Globus pallidus (tissue), 1 donor: ENCODE measurements around the gene TRERF1.

Experiments
- DNase-seq: peaks from one replicate; pipeline ENCODE4 v3.0.0-alpha.2; 2015; ENCODE audit warnings: low spot score

The TRERF1 gene

GRCh38 chr6:42250274-42250931 is 201.3 kb downstream of the TRERF1 start:
- DNase-seq: no peak

- DNase-seq: no peak
Observed at GRCh38 chr6:42249279-42249678, 202.4 kb downstream of the TRERF1 start.

- no peak for DNase-seq
Observed at GRCh38 chr6:42243046-42243445, 208.7 kb downstream of the TRERF1 start.

- DNase-seq: no peak
Observed at GRCh38 chr6:42241915-42242314, 209.8 kb downstream of the TRERF1 start.

- DNase-seq: no peak
Observed at GRCh38 chr6:42239736-42240375, 211.9 kb downstream of the TRERF1 start.

GRCh38 chr6:42239333-42239732 is 212.4 kb downstream of the TRERF1 start:
- DNase-seq: no peak

- DNase-seq: no peak
Observed at GRCh38 chr6:42237857-42238256, 213.9 kb downstream of the TRERF1 start.

- no peak for DNase-seq
Observed at GRCh38 chr6:42236682-42237473, 214.8 kb downstream of the TRERF1 start.

GRCh38 chr6:42236030-42236429 is 215.7 kb downstream of the TRERF1 start:
- DNase-seq: no peak

GRCh38 chr6:42232035-42232434 is 219.7 kb downstream of the TRERF1 start:
- DNase-seq: no peak

- DNase-seq: no peak
Observed at GRCh38 chr6:42230345-42231321, 221.1 kb downstream of the TRERF1 start.

GRCh38 chr6:42229506-42230119 is 222.1 kb downstream of the TRERF1 start:
- DNase-seq: no peak

- DNase-seq: no peak
Observed at GRCh38 chr6:42228305-42228704, 223.4 kb downstream of the TRERF1 start.

- DNase-seq: no peak
Observed at GRCh38 chr6:42227173-42227850, 224.4 kb downstream of the TRERF1 start.

GRCh38 chr6:42226645-42227143 is 225.0 kb downstream of the TRERF1 start:
- no peak for DNase-seq

GRCh38 chr6:42226161-42226611 is 225.5 kb downstream of the TRERF1 start:
- no peak for DNase-seq

- DNase-seq: no peak
Observed at GRCh38 chr6:42225419-42225818, 226.3 kb downstream of the TRERF1 start.

- no peak for DNase-seq
Observed at GRCh38 chr6:42225029-42225339, 226.7 kb downstream of the TRERF1 start.

- no peak for DNase-seq
Observed at GRCh38 chr6:42224222-42225028, 227.3 kb downstream of the TRERF1 start.

- DNase-seq: no peak
Observed at GRCh38 chr6:42222448-42222847, 229.3 kb downstream of the TRERF1 start.
